Astrocyte of the cerebellum (primary cell): ENCODE data around the gene LSM10.

Experiments used
- DNase-seq: peaks from one replicate; pipeline ENCODE4 v3.0.0-alpha.2; 2011; ENCODE audit warnings: low read depth
- H3K4me3 ChIP-seq: 2 replicates; pipeline ENCODE4 v1.5.1; 2011; ENCODE audit warnings: mild to moderate bottlenecking, low read depth, low read length, moderate library complexity
- in situ Hi-C: cut with HindIII; loops from 2 replicates; pipeline ENCODE4 v1.10.0; 2017; ENCODE audit warnings: low sequenced_read_pairs
- TF ChIP-seq, protein P1 (sequence below): IDR thresholded peaks from 2 replicates; pipeline ENCODE4 v1.5.1; 2012; ENCODE audit warnings: low read length, low read depth, moderate library complexity, mild to moderate bottlenecking; ENCODE audit errors: missing control alignments

LSM10 gene

DNA sequence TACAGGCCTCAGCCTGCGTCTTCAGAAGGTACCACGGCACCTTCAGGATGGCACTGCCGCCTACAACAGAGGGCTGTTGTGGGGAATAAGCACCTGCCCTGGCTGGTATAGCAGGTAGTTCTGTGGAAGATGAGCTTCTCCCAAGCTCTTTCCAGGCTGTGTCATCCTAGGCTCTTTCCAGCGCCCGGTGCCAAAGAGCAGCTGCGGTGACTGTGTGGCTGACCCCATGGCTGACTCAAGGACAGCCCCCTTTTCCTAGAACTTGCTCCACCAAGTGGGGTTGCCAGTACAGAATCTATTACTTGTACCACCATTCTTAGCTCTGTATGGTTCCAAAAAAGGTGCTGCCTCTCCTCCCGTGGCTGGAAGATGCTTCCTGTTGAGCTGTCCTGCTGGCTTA is 52.4 kb downstream of the LSM10 start:
- no peak overlapping the region for H3K4me3 ChIP-seq
- DNase-seq: no peak
- in situ Hi-C loops: no loop called here
- TF ChIP-seq, protein P1, sequence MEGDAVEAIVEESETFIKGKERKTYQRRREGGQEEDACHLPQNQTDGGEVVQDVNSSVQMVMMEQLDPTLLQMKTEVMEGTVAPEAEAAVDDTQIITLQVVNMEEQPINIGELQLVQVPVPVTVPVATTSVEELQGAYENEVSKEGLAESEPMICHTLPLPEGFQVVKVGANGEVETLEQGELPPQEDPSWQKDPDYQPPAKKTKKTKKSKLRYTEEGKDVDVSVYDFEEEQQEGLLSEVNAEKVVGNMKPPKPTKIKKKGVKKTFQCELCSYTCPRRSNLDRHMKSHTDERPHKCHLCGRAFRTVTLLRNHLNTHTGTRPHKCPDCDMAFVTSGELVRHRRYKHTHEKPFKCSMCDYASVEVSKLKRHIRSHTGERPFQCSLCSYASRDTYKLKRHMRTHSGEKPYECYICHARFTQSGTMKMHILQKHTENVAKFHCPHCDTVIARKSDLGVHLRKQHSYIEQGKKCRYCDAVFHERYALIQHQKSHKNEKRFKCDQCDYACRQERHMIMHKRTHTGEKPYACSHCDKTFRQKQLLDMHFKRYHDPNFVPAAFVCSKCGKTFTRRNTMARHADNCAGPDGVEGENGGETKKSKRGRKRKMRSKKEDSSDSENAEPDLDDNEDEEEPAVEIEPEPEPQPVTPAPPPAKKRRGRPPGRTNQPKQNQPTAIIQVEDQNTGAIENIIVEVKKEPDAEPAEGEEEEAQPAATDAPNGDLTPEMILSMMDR: no peak

DNA sequence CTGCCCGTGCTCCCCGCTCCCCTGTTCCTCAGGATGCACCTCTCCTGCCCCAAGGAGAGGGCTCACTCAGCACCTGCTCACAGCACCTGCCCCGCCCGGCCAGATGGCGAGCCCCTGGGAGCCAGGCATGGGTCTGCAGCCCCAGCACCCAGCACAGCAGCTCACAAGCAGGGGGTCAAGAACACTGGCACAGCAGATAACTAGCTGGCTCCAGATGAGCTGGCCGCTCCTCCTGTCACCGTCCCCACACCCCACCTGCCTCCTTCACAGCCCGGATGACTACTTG is 53.4 kb downstream of the LSM10 start:
- in situ Hi-C loops: no loop called here
- TF ChIP-seq, protein P1: no peak
- DNase-seq: no peak
- no peak overlapping the region for H3K4me3 ChIP-seq

DNA sequence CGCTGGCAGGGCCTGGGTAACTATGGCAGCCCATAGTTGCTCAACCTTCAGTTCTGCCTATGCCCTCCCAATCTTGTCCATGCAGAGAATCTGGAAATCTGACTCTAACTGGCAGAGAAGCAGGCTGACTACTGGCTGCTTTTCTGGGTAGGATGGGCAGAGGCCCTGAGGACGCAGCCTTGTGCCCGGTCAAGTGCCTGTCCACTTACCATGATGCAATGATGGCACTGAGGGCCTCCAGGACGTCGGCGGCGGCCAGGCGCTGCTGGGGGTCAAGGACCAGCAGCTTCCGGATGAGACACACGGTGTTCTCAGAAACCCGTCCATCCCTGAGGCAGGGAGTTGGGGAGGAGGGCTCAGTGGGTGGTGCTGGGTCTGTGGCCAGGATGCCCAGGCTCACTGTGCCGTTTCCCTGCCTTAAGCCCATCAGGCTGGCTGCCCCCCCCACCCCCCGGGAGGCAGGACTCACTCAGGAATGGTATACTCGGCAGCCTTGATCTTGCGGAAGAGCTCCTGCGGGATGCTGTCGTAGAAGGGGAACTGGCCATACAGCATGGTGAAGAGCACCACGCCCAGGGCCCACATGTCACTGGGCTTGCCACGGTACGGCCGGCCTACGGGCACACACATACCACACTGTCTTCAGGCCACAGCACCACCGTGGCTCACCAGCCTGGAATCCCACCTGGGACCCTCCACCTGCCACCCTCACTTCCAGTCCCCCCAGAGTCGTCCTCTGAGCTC is 53.9 kb downstream of the LSM10 start:
- TF ChIP-seq, protein P1: no peak
- DNase-seq: no peak
- H3K4me3 ChIP-seq: no peak overlapping the region
- in situ Hi-C loops: no loop called here
